ENCODE data around the gene ABHD8. TPM values are rescaled to one million over a fixed set of nuclear protein-coding genes. Genes with fewer than 3 reads are reported as not detected.
"Not testable (repeated sequence)": the region's sequence is repeated elsewhere in the genome, so short reads cannot be mapped to it uniquely, and the experiment has no call there.

ABHD8 gene
- total RNA-seq, 1 donor from 2014 or later = 16.9 TPM

GRCh38 chr19:17283504-17283996 lies 19.7 kb downstream of the ABHD8 start:
- no peak overlapping the region for H3K4me3 Mint-ChIP-seq (ENCODE audit: low read depth)
- TF ChIP-seq CTCF (IDR thresholded peaks at IDR 0.05; ENCODE audit: unreplicated experiment) = no peak
- peaks cover 7% of the 10 kb centered on the region for H3K27me3 Mint-ChIP-seq
- DNase-seq (ENCODE audit: low spot score, unreplicated experiment) = no peak
- no peaks in the 10 kb centered on the region for H3K9me3 Mint-ChIP-seq (ENCODE audit: low read depth)
- H3K27ac Mint-ChIP-seq = no peak overlapping the region
- peaks cover 2% of the 10 kb centered on the region for H3K36me3 Mint-ChIP-seq (ENCODE audit: insufficient read depth)
- no peaks in the 10 kb centered on the region for H3K4me1 Mint-ChIP-seq (ENCODE audit: low read depth)

GRCh38 chr19:17282488-17283125 lies 20.6 kb downstream of the ABHD8 start:
- no peaks in the 10 kb centered on the region for H3K4me1 Mint-ChIP-seq (ENCODE audit: low read depth)
- TF ChIP-seq CTCF (IDR thresholded peaks at IDR 0.05; ENCODE audit: unreplicated experiment) = peak; percentile 97
- DNase-seq (ENCODE audit: low spot score, unreplicated experiment) = peak; percentile 86
- H3K4me3 Mint-ChIP-seq (ENCODE audit: low read depth) = peak overlapping the region; percentile 67
- H3K27me3 Mint-ChIP-seq = peaks cover 7% of the 10 kb centered on the region
- H3K9me3 Mint-ChIP-seq (ENCODE audit: low read depth) = no peaks in the 10 kb centered on the region
- peaks cover 3% of the 10 kb centered on the region for H3K36me3 Mint-ChIP-seq (ENCODE audit: insufficient read depth)
- H3K27ac Mint-ChIP-seq = no peak overlapping the region

- no peaks in the 10 kb centered on the region for H3K9me3 Mint-ChIP-seq (ENCODE audit: low read depth)
- peaks cover 7% of the 10 kb centered on the region for H3K27me3 Mint-ChIP-seq
- H3K27ac Mint-ChIP-seq = no peak within 1 kb of the TSS
- H3K4me1 Mint-ChIP-seq (ENCODE audit: low read depth) = no peaks in the 10 kb centered on the region
- peak within 1 kb of the TSS; percentile 67 for H3K4me3 Mint-ChIP-seq (ENCODE audit: low read depth)
- no peak for DNase-seq (ENCODE audit: low spot score, unreplicated experiment)
- TF ChIP-seq CTCF (IDR thresholded peaks at IDR 0.05; ENCODE audit: unreplicated experiment) = no peak
- H3K36me3 Mint-ChIP-seq (ENCODE audit: insufficient read depth) = peaks cover 8% of the 10 kb centered on the region
Measured at GRCh38 chr19:17281391-17282304, 21.6 kb downstream of the ABHD8 start, which contains the start of gene ANKLE1. Gene ANKLE1, plus strand, starts transcription at chr19:17281901. Its CDS starts 20 bp downstream, at chr19:17281921.

GRCh38 chr19:17279436-17279835 lies 23.8 kb downstream of the ABHD8 start:
- Mint-ChIP-seq H3K36me3 (ENCODE audit: insufficient read depth) (peaks cover 13% of the 10 kb centered on the region), H3K9me3 (ENCODE audit: low read depth) (no peaks in the 10 kb centered on the region), H3K4me1 (ENCODE audit: low read depth) (no peaks in the 10 kb centered on the region), H3K4me3 (ENCODE audit: low read depth) (no peak overlapping the region), H3K27ac (no peak overlapping the region), H3K27me3 (peaks cover 7% of the 10 kb centered on the region)
- no peak for TF ChIP-seq CTCF (IDR thresholded peaks at IDR 0.05; ENCODE audit: unreplicated experiment)
- DNase-seq (ENCODE audit: low spot score, unreplicated experiment) = no peak

- H3K27ac Mint-ChIP-seq = no peak overlapping the region
- H3K27me3 Mint-ChIP-seq = no peaks in the 10 kb centered on the region
- no peak for TF ChIP-seq CTCF (IDR thresholded peaks at IDR 0.05; ENCODE audit: unreplicated experiment)
- DNase-seq (ENCODE audit: low spot score, unreplicated experiment) = no peak
- H3K4me3 Mint-ChIP-seq (ENCODE audit: low read depth) = no peak overlapping the region
- H3K4me1 Mint-ChIP-seq (ENCODE audit: low read depth) = no peaks in the 10 kb centered on the region
- peaks cover 17% of the 10 kb centered on the region for H3K36me3 Mint-ChIP-seq (ENCODE audit: insufficient read depth)
- no peaks in the 10 kb centered on the region for H3K9me3 Mint-ChIP-seq (ENCODE audit: low read depth)
Measured at GRCh38 chr19:17275441-17276175, 27.6 kb downstream of the ABHD8 start.

GRCh38 chr19:17274892-17275291 lies 28.3 kb downstream of the ABHD8 start:
- not testable (repeated sequence) for H3K4me1 Mint-ChIP-seq (ENCODE audit: low read depth)

More at GRCh38 chr19:17274892-17275291, 28.3 kb downstream of the ABHD8 start:
- not testable (repeated sequence) for H3K27me3 Mint-ChIP-seq; H3K4me3 Mint-ChIP-seq (ENCODE audit: low read depth); DNase-seq (ENCODE audit: low spot score, unreplicated experiment); H3K27ac Mint-ChIP-seq; H3K9me3 Mint-ChIP-seq (ENCODE audit: low read depth)
- H3K36me3 Mint-ChIP-seq (ENCODE audit: insufficient read depth) = peaks cover 19% of the 10 kb centered on the region

Data from progenitor cell of endocrine pancreas (in vitro differentiated cells).